Central memory CD4-positive, alpha-beta T cell (primary cell): ENCODE measurements around the gene FGD5.

Source experiments
- DNase-seq: peaks from one replicate; pipeline ENCODE4 v3.0.0; 2022

Gene FGD5

DNA sequence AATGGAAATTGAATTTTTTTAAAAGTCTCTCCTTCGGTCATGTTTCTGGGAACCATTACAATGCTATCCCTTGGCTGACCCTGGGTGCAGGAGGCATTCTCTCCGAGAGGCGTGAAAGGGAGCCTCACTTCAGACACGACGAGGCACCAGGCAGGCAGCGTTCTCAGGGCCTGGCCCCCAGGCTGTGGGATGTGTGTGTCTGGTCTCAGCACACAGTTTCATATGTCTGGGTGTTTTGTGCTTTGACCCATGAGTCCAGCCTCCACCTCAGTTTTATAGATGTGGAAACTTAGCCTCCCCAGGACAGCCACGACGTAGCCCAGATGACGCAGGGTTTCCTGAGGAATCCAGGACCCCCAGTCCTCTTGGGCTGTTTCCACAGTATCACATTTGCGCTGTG, 34.0 kb downstream of the FGD5 start:
- no peak for DNase-seq

DNA sequence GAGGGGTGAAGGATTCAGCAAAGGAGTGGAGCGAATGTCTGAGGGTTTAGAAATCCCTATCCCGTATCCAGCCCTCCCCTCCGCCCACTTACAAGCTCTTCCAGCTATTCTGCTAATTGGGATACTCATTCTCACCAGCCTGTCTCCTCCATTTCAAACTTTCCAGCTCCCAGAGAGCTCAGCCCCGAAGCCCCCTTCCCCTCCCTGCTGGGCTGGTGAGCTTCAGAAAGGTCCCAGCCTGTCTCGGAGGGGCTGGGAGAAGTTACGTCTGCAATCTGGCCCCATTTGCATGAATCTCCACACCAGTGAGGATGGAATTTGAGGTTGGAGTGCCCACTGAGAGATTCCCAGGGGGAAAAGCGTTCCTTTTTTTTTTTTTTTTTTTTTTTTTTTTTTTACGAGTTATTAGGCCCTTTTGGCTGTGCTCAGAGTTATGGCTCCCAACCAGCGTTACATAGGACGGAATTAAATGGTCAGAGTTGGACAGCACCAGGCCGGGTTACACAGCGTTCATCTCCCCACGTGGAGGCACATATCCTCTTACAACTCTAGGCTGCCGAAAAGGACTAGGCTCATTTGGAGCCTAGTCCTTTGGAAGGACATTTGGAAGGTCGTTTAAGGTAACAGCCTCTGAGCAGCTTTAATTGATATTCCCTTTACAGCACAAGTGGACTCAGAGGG, 34.6 kb downstream of the FGD5 start:
- no peak for DNase-seq

DNA sequence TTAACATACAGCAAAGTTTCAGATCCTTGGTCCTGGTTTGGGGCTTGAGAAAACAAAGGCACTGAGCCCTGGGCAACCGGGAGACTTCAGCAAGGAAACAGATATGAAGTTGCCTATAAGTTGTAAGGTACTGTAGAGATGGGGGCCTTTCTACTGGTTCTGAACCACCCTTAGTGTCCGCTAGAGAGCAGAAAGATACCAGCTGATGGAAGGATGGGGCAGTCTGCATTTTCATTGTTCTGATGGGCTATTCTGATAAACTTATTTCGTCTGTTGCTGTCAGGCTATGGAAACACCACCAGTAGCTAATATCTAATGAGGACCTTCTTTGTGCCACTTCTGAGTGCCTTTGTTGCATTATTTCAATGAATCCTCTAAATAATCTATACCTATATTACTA, 38.7 kb downstream of the FGD5 start:
- no peak for DNase-seq

DNA sequence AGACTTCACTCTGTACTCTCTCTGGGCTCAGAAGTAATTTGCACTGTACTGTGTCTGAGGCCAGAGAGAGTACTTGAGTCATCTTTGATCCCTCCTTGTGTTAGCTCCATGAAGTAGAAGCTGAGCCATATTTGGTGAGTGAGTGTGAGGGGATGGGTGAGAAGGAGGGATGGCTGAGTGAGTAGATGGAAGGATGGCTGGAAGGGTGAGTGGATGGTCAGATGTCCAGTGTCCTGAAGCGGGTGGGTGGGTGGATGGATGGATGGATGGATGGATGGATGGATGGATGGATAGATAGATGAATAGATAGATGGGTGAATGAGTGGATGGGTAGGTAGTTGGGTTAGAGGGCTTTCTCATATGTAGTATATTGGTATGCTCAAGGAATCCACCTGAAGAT, 39.3 kb downstream of the FGD5 start:
- DNase-seq: no peak

DNA sequence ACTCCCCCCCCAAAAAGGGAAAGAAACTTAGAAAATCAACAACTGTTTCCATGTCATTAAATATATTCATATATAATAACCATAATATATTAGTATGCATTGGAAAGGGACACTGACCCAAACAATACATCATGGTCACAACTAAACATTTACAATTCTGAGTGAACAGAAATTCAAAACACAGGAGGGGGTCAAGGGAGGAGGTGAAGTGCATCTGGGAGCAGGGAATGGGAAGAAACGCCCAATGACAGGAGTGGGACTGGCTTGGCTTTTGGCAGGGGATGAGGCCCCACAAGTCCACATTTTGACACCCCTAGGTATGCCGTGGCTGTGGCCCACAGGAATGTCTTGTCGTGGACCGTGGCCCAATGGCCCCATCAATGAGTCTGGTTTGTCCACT, 41.1 kb downstream of the FGD5 start:
- no peak for DNase-seq

DNA sequence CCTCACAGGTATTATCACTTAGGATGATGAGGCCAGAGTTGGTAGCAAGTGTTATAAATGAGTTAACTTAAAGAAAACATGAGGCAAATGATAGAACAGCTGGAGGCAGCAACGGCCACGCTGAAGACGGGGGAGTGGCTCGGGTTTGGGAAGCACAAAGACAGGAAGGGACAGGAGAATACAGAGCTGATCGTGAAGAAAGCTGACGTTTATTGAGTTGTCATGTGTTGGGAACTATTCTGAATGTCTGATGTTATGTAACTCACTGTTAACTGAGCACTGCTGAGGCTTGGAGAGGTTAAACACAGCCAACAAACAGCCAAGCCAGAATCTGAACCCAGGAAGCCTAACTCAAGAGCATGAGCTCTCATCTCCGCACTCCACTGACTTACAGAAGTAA, 42.3 kb downstream of the FGD5 start:
- no peak for DNase-seq

DNA sequence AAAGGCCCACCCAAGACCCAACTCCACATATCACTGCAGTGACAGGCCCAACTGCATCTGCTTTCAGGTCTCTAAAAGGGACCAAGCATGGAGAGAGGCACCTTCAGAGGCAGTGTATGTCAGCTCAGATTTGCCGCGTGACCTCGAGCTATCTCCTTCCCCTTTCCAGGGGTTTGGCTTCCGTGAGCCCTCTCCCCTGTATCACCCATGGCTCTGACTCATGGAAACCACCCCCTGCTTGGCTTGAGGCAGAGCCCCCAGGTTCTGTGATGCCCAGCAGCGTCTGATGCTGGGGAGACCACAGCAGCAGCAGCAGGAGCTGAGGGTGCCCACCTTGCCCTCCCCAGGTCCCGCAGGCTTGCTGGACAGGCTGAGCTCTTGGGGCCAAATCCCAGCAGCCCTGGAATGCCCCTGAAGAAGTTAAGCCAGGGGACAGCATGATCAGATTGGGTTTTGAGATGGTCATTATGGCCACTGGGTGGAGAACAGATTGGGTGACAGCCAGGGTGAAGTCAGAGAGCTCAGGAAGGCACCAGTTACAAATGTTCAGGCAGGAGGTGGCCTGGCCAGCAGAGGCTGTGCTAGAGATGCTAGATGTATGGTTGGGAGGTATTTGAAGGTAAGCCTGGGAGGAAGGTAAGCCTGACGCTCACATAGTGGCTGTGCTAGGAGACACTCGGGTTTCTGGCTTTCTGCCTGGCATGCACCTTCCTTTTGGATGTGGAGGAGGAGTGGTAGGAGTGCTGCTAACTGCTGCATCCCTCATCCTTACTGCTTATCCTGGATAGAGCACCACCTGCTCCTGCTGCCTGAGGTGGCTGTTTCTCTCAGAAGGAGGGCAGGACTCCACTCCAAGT, 42.9 kb downstream of the FGD5 start:
- no peak for DNase-seq

DNA sequence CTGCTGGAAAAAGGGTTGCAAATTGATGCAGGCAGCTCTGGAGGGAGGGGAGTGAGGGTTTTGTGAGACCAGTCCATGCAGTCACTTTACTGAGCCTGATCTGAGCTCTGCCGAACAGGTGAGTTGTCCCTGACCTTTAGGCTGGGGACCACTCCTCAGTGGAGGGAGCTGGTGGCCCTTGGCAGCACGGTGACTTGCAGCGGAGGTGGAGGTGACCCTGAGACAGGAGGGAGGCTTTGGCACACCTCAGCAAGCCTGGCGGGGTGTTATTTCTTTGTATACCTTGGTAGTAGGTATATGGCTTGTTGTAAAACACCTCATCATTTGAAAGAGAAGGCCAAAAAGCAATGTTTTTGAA, 43.5 kb downstream of the FGD5 start:
- no peak for DNase-seq

DNA sequence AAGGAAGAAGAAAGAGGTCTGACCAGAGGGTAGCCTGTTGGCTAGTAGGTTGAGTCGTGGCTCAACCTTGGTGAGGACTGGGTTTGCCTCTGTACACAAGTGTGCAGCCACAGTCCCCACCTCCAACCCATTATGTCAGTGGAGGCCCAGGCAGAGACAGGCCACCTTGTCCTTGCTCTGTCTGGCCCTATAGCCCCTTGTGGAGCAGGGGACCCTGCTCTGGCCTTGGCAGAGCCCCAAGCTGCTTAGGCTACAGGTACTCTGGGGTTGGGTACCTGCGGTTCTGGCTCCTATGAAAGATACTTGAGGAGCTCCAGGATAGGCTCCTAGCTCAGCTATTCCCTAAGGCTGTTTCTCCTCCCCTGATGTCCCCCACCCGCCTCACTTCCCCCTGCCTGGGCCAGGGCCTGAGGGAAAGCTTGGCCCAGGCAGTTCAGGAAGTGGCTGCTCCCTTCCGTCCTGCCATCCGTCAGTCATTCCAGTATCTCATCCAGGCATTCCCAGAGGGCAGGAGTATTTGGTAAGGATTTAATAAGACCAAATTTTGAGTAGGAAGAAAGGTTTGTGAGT, 44.0 kb downstream of the FGD5 start:
- no peak for DNase-seq

DNA sequence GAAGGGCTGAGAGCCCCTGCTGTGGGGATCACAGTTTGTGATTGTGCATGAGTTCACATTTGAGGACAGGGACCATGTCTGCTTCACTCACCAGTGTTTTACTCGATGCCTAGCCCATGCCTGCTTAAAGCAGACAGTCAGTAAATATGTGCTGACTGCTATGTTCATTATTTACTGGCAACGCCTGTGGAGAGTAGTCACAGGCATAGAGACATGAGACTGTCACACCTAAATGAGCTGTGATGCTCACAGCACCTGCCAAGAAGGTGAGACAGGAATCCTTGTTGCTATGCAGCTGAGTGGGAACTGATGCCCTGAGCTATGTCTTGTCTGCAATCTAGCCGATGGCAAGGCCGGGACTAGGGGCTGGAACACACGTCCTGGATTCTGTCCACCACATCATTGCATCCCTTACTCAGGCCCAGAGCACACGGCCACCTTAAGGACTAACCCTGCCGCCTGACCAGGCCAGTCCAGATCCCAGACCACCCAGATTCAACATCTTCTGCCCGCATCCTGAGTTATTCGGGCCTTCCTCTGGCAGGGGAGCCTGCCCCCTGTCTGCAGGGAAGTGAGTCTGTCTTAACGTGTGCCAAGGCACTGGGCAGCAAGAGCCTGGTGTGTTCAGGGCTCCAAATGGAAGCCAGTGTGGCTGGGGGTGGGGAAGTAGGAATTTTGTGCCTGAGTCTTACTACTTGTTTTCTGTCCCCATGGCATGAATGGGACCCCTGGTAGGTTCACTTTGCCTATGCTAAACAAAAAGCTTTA, 44.8 kb downstream of the FGD5 start:
- no peak for DNase-seq

DNA sequence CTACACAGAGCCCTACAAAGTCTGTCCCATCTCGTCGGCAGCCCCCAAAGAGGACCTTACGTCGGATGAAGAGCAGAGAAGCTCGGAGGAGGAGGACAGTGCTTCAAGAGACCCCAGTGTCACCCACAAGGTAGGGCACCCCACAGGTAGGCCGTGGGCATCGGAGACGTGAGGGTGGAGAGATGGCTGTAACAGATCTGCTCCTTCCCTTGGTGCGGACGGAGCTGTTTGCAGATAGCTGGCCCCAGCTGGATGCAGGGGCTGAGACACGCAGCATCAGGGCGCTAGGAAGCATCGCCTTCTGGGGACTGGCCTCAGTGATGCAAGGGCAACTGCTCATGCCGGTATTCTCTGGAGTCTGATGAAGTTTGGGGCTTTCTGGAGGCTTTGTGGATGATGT, 45.4 kb downstream of the FGD5 start:
- no peak for DNase-seq

DNA sequence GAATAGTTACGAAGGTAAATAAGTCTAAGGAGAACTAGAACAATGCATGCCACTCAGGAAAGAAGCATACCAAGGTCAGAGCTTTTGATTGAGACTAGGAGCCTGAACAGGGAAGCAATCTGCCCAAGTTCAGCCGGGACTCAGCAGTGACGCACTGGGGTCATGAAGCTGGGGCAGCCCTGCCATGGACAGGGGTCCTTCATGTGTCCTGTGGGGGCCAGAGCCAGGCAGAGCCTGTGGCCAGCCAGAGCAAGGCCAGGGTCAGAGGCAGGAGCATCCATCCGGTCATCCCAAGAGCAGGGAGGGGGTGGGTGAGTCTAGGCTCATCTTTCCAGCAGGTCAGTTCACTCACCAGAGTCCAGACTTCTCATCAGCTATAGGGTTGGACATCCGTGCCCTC, 47.9 kb downstream of the FGD5 start:
- no peak for DNase-seq

DNA sequence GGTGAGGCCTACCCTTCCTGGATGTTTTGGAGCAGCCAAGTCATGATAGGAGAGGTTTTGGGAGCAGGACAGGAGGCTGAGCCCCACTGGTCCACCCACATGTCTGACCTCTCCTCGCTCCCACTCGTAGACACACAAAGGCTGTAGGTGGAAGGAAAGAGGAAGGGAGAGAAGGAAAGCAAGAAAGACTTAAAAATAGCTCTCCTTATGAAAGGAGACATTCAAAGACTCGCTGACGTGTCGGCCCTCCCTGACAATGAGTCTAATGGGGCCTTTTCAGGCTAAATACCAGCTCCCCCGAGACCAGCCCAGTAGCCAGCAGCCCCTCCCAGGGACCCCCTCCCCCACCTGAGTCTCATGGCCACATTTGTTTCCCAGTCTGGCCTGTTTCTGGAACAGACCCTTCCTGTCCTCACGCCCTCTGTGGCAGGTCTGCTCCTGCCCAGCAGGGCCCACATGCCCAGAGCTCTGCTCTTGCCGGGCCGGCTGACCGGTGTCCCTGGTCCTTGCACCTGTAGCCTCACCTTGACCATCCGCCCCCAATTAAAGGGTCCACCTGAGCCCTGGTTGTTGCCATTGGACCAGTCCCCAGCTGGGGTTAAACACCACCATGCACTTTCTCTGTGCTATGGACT, 49.3 kb downstream of the FGD5 start:
- DNase-seq: no peak

DNA sequence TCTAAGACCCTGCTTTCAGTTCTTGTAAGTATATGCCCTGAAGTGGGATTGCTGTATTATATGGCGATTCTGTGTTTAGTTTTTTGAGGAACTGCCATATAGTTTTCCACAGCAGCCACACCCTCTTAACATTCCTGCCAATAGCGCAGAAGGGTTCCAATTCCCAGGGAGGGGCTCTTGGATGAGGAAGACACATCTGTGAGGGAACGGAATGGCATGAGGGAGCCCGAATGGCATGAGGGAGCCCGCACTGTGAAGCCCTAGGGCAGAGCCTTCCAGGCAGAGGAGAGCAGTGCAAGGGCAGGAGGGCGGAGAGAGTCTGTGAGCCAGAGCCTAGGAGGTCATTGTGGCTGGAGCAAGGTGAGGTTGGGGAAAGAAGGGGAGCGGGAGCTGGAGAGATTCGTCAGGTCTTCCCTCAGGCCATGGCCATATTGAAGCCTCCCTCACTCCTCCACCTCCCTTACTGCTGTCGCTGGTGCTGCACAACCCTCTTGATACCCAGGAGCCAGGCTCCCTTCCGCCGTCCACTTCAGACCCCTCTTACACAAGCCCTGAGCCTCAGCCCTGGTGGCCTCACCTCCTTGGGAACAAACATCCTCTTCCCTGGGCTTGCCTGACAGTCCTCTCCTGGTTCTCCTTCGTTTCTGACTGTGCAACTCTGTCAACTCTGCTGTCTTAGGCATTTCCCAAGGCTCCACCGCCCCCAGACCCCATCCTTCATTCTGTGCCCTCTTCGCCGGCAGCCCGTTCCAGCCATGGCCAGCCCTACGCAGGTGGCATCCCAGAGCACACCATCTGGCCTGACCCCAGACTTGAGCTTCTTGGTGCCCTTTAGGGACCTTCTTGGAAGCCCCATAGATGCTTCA, 51.4 kb downstream of the FGD5 start:
- no peak for DNase-seq

DNA sequence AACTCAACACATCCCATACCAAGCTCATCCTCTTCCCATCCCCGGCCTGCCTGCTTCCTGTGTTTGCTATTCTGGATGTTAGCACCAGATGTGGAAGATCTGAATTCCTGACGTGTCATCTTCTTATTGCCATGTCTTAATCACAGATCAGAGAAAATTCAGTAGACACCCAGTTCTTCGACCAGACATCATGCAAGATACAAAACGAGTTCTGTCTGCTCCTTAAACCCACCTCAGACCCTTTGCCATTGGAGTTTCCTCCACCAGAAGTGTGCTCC, 52.0 kb downstream of the FGD5 start:
- DNase-seq: no peak

DNA sequence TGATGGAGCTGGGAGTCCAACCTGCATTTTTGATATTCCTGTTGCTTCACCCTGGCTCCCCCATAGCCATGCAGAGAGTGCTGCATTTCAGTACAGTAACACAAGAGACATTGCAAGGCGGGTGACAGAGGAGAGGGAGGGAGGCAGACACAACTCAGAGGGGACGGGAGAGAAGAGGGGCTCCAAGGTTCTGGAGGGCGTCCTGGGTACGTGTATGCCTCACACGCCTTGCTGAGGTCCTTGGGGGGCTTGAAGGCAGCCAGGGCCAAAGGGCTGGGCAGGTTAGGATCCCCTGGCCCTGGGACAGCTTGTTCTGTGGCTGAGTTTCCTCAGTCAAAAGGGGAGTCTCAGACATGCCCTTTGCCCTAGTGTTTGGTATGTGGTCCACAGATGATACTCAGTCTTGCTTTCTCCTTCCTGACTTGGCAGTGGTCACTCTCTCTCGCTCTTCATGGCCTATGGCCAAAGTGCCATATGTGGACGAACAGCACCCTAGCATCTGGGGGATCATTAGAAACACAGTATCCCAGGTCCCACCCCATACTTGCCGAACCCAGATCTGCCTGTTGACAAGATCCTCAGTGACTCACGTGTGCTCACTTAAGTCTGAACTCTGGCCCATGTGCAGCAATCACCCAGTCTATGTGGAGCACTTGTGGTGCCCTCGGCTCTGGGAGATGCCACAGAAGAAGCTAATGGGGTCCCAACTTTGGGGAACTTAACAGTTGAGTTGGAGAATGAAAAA, 52.9 kb downstream of the FGD5 start:
- no peak for DNase-seq

DNA sequence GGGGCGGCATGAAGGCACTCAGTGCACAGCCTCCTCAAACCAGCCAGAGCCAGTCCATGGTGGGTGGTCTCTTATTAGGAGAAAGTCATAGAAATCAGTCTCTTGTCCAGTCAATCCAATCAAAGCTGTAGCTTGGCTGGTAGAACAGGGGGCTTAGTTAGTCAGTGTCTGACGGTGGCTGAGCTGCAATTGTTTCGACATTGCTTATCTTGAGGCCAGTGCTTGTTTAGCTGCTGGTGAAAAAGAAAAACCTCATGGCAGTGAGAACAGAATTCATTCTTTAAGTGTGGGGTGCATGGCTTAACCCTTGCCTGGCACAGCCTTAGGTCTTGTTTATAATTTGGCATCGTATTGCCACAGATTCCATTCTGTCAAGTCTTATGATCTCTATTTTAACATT, 53.9 kb downstream of the FGD5 start:
- no peak for DNase-seq

DNA sequence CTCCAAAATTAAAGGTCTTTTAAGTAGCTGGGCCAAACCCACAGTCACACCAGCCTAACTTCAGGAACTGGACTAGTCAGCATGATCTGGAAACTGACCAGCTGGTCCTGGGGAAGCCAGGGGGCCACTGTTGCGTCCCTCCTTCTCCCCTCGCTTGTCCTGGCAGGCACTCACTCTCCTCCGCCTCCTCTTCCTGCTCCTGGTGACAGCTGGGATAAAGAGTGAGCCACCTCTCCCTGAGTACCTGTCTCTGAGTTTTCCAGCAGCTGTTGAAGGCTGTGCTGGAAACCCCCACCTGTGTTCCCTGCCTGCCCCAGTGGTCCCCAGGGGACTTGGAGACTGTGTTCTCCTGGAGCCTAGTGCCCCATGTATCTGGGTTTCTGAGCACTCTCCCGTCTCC, 56.0 kb downstream of the FGD5 start:
- DNase-seq: no peak

DNA sequence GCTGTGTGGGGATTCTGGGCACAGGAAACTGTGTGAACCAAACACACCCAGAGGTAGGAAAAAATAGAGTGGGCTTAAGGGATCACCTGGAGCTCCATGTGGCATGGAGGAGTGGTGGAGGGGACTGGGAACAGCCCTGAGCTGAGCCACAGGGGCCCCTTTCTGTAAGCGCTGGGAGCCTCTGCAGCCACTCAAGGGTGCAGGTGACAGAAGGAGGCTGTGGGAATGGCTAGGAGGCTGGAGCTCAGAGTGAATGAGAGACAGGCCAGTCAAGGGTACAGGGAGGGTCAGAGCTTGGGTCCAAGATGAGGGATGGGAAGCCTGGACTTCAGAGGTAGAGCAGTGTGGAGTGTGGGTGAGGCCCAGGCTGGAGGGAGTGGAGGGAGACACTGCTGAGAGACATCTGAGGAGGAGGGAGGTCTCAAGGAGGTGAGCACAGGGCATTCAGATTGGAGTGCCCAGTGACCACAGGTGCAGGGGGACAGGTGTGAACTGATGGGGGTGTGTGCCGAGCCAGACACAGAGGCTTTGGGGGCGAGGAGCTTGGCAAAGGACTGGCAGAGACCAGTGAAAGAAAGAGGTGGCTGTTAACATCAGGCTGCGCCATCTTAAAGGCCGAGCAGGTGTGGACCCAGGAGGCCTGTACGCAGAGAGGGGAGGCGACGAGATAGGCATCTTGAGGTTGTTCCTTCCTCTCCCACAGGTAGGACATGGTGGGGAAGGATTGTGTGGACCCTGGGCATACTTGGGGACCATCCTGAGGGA, 56.8 kb downstream of the FGD5 start:
- no peak for DNase-seq

DNA sequence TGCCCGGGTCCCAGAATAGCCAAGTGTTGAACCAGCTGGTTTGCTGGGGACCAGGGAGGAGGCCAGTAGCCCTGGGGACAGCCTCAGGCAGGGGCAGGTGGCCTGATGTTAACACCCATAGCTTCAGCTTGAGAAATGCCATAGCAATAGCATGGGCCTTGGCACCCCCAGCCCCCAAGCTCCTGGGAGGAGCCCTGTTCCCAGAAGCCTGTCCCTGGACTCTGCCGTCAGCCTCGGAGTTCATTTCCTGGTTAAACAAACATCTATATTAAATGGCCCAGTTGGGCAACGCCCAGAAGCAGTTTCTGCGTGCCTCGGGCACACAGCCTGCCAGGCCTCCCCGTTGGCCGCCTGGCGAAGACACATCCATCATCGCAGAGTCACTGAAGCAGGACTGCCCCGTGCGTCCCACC, 58.2 kb downstream of the FGD5 start:
- DNase-seq: no peak

DNA sequence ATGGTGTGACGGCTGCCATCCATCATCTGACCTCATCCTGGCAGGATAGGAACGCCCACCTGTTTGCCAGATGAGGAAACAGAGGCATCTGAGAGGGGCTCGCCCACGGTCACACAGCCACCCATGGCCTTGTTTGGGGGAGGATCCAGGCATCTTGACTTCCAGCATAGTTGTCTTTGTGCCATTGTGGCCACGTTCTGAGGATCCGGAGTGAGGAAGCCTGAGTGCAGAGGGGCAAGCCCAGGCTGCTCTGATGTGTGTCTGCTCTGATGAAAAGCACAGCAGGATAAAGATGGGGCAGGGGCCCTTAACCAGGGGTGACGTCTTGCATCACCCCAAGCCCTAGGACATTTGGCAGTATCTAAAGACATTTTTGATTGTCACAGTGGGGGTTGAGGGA, 58.7 kb downstream of the FGD5 start:
- no peak for DNase-seq
